HepG2 (cell line): ENCODE results near the gene SDHAF1. TPM values are rescaled to one million over a fixed set of nuclear protein-coding genes. Genes with fewer than 3 reads are reported as not detected.
A peak's percentile ranks its signal among the peaks of the same experiment; 100 is the strongest.

Experiments used
- ATAC-seq: fragments of 200-7000 bp; cut with Tn5 transposase; 3 replicates; pipeline ENCODE4 v1.9.1; 2020; ENCODE audit warnings: mild to moderate bottlenecking, moderate library complexity
- BruUV-seq: library from RNA; stranded (reverse); fragments of 400-500 nt; replicated peaks from 2 replicates; lab custom pipeline; 2021; lab: Mats Ljungman, UMichigan
- CTCF ChIA-PET: fragments of 300-600 bp; formaldehyde crosslinking; extraction: SDS; loops from one replicate; lab custom pipeline; 2021; ENCODE audit warnings: low total read pairs, inconsistent platforms, low intra/inter-chr PET ratio; lab: Yijun Ruan, JAX
- POLR2A ChIA-PET: fragments of 350-600 bp; sonication (Branson Sonifier 250); formaldehyde crosslinking; loops from one replicate; lab custom pipeline; 2020; ENCODE audit warnings: antibody characterized with exemption, inconsistent platforms; lab: Yijun Ruan, JAX
- DNase-seq: peaks from one replicate; pipeline ENCODE4 v3.0.0-alpha.2; 2015; ENCODE audit warnings: low spot score
- FAIRE-seq: peaks from 3 replicates; lab custom pipeline; 2011; peaks lifted over from hg19 to GRCh38; lab: Jason Lieb, UNC
- H2AFZ ChIP-seq: one replicate; pipeline ENCODE4 v1.6.1; 2011; ENCODE audit warnings: low read length, inconsistent platforms
- H3K27ac ChIP-seq: fragments of 300-600 bp; 3 replicates; pipeline ENCODE4 v1.8.0; 2011; ENCODE audit warnings: mixed run types, mild to moderate bottlenecking, mixed read lengths, low read length, inconsistent platforms; ENCODE audit not compliant: insufficient read depth; ENCODE audit errors: extremely low read length
- H3K27me3 ChIP-seq, 2 experiments: fragments of 200-600 bp in 1 of 2; 2 replicates in 1 of 2; 3 replicates in 1 of 2; pipeline versions ENCODE4 v1.6.0 to v1.8.0; 2011; ENCODE audit warnings: low read length in 2 of 2, mild to moderate bottlenecking in 2 of 2, moderate library complexity in 2 of 2, inconsistent platforms in 1 of 2; ENCODE audit not compliant: insufficient read depth in 2 of 2, control insufficient read depth in 1 of 2
- H3K36me3 ChIP-seq, 2 experiments: fragments of 200-600 bp in 1 of 2; replicated peaks in 1 of 2; 2 replicates in 1 of 2; 3 replicates in 1 of 2; pipeline versions ENCODE4 v1.5.1 to v1.8.0; 2011; ENCODE audit warnings: low read length in 2 of 2, inconsistent platforms in 1 of 2; ENCODE audit not compliant: insufficient read depth in 2 of 2, control insufficient read depth in 1 of 2
- H3K4me1 ChIP-seq: 2 replicates; pipeline ENCODE4 v1.5.1; 2012; ENCODE audit warnings: low read length, inconsistent platforms; ENCODE audit not compliant: insufficient read depth
- H3K4me2 ChIP-seq: 2 replicates; pipeline ENCODE4 v1.6.0; 2011; ENCODE audit warnings: low read depth, low read length, inconsistent platforms
- H3K4me3 ChIP-seq, 3 experiments: fragments of 200-600 bp in 1 of 3; sonication (generic), shearing (Covaris generic) in 1 of 3; replicated peaks in 1 of 3; 2 replicates each; pipeline ENCODE4 v1.5.1; 2011 to 2016; ENCODE audit warnings: low read length in 3 of 3, inconsistent platforms in 2 of 3, low read depth in 2 of 3, mild to moderate bottlenecking in 2 of 3, control low read depth in 1 of 3, mixed read lengths in 1 of 3; ENCODE audit not compliant: insufficient read depth in 1 of 3
- H3K79me2 ChIP-seq: one replicate; pipeline ENCODE4 v1.6.1; 2011; ENCODE audit warnings: low read length, inconsistent platforms; ENCODE audit not compliant: insufficient read depth
- H3K9ac ChIP-seq: 2 replicates; pipeline ENCODE4 v1.6.0; 2011; ENCODE audit warnings: mild to moderate bottlenecking, low read depth, low read length, inconsistent platforms; ENCODE audit not compliant: insufficient read depth
- H3K9me3 ChIP-seq: 2 replicates; pipeline ENCODE4 v1.5.1; 2012; ENCODE audit warnings: mild to moderate bottlenecking, low read length
- H4K20me1 ChIP-seq: 2 replicates; pipeline ENCODE4 v1.6.0; 2011; ENCODE audit warnings: inconsistent platforms, mild to moderate bottlenecking, low read length, moderate library complexity; ENCODE audit not compliant: insufficient read depth
- REL ChIP-seq: sonication (generic); formaldehyde crosslinking; conservative IDR thresholded peaks from 2 replicates; pipeline ENCODE4 v1.8.0; 2022; ENCODE audit warnings: mild to moderate bottlenecking, missing genetic modification reagents, moderate library complexity
- ZFP36 ChIP-seq: fragments of 150-350 bp; IDR thresholded peaks from 2 replicates; pipeline ENCODE4 v1.6.1; 2018; ENCODE audit warnings: borderline replicate concordance, low read length, low read depth; ENCODE audit not compliant: partially characterized antibody
- ZNF136 ChIP-seq: sonication (generic); formaldehyde crosslinking; IDR thresholded peaks from 2 replicates; pipeline ENCODE4 v1.8.1; 2022; ENCODE audit warnings: low read depth, mild to moderate bottlenecking, moderate library complexity, missing genetic modification reagents
- ZNF607 ChIP-seq: sonication (generic); formaldehyde crosslinking; IDR thresholded peaks from 2 replicates; pipeline ENCODE4 v1.5.1; 2020; ENCODE audit warnings: missing genetic modification reagents, mild to moderate bottlenecking, borderline replicate concordance
- WGBS: methylation state at CpG from one replicate; pipeline ENCODE4 v1.1.6; 2017; ENCODE audit warnings: low lambda C conversion rate; 5-methylcytosine and 5-hydroxymethylcytosine counted together
- in situ Hi-C: cut with HindIII; loops from 2 replicates; pipeline ENCODE4 v1.10.0; 2017; ENCODE audit warnings: low pct_unique_long_range_greater_than_20kb; ENCODE audit not compliant: extremely low pct_ligation_motif_present
- intact Hi-C: fragments of 100-400 bp; cut with micrococcal nuclease; formaldehyde crosslinking; loops from one replicate; pipeline ENCODE4 v1.10.0; 2022; ENCODE audit not compliant: unreplicated experiment
- polyA plus RNA-seq, 8 experiments: library from polyadenylated mRNA; depleted of rRNA in 3 of 8; stranded (reverse) in 7 of 8; unstranded in 1 of 8; fragments of >200 nt; fragmentation: Illumina TruSeq in 4 of 8; extraction: Trizol in 4 of 8; gene quantifications; 2 replicates each; pipeline versions ENCODE4 v1.2.1 to v1.2.3, GENCODE V29; 2011 to 2016; ENCODE audit warnings: low read depth in 4 of 8, missing spikeins in 1 of 8, mixed read lengths in 1 of 8; ENCODE audit not compliant: insufficient read depth in 1 of 8
- total RNA-seq, 5 experiments: library from RNA; depleted of rRNA; stranded (reverse); fragments of >200 nt; fragmentation: Illumina TruSeq; extraction: Trizol; gene quantifications; 2 replicates each; pipeline ENCODE4 v1.2.3, GENCODE V29; 2016; ENCODE audit warnings: low read depth in 1 of 5
- TF ChIP-seq, protein P1 (sequence below): IDR thresholded peaks from 2 replicates; pipeline ENCODE4 v1.6.1; 2016; ENCODE audit warnings: missing compliant biosample characterization, missing genetic modification reagents, borderline replicate concordance
- TF ChIP-seq, protein P2 (sequence below): sonication (generic); formaldehyde crosslinking; IDR thresholded peaks from 2 replicates; pipeline ENCODE4 v1.4.0; 2020; ENCODE audit warnings: missing genetic modification reagents, borderline replicate concordance
- TF ChIP-seq, protein P3 (sequence below): sonication (generic); formaldehyde crosslinking; IDR thresholded peaks from 2 replicates; pipeline ENCODE4 v1.4.0; 2020; ENCODE audit warnings: mild to moderate bottlenecking, low read depth, missing genetic modification reagents

Gene SDHAF1
- total and polyA plus RNA-seq, 2 of the 13 experiments (the other 11 are each of a cell fraction or from before 2014, with no cell fraction given) = 17.8 to 22.8 TPM

DNA sequence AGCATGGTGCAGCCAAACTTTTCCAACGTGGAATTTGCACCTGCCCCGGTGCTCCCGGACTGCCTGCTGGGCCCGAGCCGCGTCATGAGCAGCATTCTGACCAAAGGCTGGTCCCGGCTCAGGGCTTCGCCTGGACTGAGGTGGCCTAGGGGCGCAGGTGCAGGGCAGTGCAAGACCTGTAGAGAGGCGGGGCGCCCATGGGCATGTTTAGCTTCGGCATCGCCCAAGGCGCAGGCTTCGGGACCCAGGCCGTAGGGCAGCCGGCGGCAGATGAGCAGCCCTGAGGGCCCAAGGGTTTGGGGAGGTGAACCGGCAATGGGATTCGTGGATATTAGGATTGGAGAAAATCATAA is 35.0 kb upstream of the SDHAF1 start:
- H2AFZ ChIP-seq = no peak overlapping the region
- peak; percentile 45 for ATAC-seq
- ChIA-PET CTCF (no interaction called here), POLR2A (no interaction called here)
- no peak overlapping the region for H3K9ac ChIP-seq
- no peak overlapping the region for H3K4me3 ChIP-seq
- H4K20me1 ChIP-seq = peaks cover 9% of the 10 kb centered on the region; the same call in 1 of the 2 replicates
- peaks cover 4 to 35% of the 10 kb centered on the region in 2 experiments; a peak in 4 of 5 replicates for H3K27me3 ChIP-seq
- FAIRE-seq = no peak
- WGBS = 60% methylated on average over 11 of the region's 20 CpGs
- TF ChIP-seq ZNF136 (CRISPR knock-in tag) (no peak), ZFP36 (no peak), ZNF607 (CRISPR knock-in tag) (no peak), REL (CRISPR knock-in tag) (no peak)
- TF ChIP-seq, protein P1, sequence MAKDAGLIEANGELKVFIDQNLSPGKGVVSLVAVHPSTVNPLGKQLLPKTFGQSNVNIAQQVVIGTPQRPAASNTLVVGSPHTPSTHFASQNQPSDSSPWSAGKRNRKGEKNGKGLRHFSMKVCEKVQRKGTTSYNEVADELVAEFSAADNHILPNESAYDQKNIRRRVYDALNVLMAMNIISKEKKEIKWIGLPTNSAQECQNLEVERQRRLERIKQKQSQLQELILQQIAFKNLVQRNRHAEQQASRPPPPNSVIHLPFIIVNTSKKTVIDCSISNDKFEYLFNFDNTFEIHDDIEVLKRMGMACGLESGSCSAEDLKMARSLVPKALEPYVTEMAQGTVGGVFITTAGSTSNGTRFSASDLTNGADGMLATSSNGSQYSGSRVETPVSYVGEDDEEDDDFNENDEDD (CRISPR knock-in tag) = no peak
- TF ChIP-seq, protein P2, sequence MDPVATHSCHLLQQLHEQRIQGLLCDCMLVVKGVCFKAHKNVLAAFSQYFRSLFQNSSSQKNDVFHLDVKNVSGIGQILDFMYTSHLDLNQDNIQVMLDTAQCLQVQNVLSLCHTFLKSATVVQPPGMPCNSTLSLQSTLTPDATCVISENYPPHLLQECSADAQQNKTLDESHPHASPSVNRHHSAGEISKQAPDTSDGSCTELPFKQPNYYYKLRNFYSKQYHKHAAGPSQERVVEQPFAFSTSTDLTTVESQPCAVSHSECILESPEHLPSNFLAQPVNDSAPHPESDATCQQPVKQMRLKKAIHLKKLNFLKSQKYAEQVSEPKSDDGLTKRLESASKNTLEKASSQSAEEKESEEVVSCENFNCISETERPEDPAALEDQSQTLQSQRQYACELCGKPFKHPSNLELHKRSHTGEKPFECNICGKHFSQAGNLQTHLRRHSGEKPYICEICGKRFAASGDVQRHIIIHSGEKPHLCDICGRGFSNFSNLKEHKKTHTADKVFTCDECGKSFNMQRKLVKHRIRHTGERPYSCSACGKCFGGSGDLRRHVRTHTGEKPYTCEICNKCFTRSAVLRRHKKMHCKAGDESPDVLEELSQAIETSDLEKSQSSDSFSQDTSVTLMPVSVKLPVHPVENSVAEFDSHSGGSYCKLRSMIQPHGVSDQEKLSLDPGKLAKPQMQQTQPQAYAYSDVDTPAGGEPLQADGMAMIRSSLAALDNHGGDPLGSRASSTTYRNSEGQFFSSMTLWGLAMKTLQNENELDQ (CRISPR knock-in tag) = no peak
- TF ChIP-seq, protein P3, sequence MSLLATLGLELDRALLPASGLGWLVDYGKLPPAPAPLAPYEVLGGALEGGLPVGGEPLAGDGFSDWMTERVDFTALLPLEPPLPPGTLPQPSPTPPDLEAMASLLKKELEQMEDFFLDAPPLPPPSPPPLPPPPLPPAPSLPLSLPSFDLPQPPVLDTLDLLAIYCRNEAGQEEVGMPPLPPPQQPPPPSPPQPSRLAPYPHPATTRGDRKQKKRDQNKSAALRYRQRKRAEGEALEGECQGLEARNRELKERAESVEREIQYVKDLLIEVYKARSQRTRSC = no peak
- no peaks in the 10 kb centered on the region for H3K79me2 ChIP-seq
- intact Hi-C loops (no loop called here), in situ Hi-C loops (no loop called here)
- H3K27ac ChIP-seq = no peak overlapping the region
- H3K36me3 ChIP-seq = no peaks in the 10 kb centered on the region
- no TSS peak for BruUV-seq
- H3K9me3 ChIP-seq = no peaks in the 10 kb centered on the region
- no peaks in the 10 kb centered on the region for H3K4me1 ChIP-seq
- DNase-seq = no peak
- H3K4me2 ChIP-seq = no peak overlapping the region
